WERI-Rb-1 (cell line): ENCODE results near the gene CADM2.

ENCODE experiments used
- DNase-seq: peaks from one replicate; pipeline ENCODE4 v3.0.0-alpha.2; 2020
- H3K27ac ChIP-seq: fragments of 250-450 bp; sonication (Bioruptor Pico); 2 replicates; pipeline ENCODE4 v1.5.1; 2020; ENCODE audit warnings: mild to moderate bottlenecking, moderate library complexity
- H3K27me3 ChIP-seq: fragments of 250-450 bp; sonication (Bioruptor Pico); 2 replicates; pipeline ENCODE4 v1.5.1; 2021; ENCODE audit warnings: mild to moderate bottlenecking, low read depth, moderate library complexity; ENCODE audit not compliant: insufficient read depth, severe bottlenecking
- H3K36me3 ChIP-seq: fragments of 250-450 bp; sonication (Bioruptor Pico); 2 replicates; pipeline ENCODE4 v1.5.1; 2020; ENCODE audit warnings: mild to moderate bottlenecking, moderate library complexity
- H3K4me3 ChIP-seq: 2 replicates; pipeline ENCODE4 v1.5.1; 2011; ENCODE audit warnings: low read depth, mild to moderate bottlenecking, control low read depth, low read length
- H3K9me3 ChIP-seq: fragments of 250-450 bp; sonication (Bioruptor Pico); 2 replicates; pipeline ENCODE4 v1.5.1; 2021; ENCODE audit warnings: mild to moderate bottlenecking, moderate library complexity; ENCODE audit not compliant: severe bottlenecking
- CTCF ChIP-seq: IDR thresholded peaks from 2 replicates; pipeline ENCODE4 v1.5.1; 2011; ENCODE audit warnings: low read depth, mild to moderate bottlenecking, control low read depth, inconsistent platforms, low read length

The CADM2 gene

GRCh38 chr3:84959470-84960271 is 882 bp downstream of the CADM2 start:
- H3K27ac ChIP-seq = no peak overlapping the region
- no peaks in the 10 kb centered on the region for H3K9me3 ChIP-seq
- peak; percentile 37 for DNase-seq
- no peaks in the 10 kb centered on the region for H3K27me3 ChIP-seq
- no peaks in the 10 kb centered on the region for H3K36me3 ChIP-seq
- H3K4me3 ChIP-seq = peak overlapping the region; percentile 62
- TF ChIP-seq CTCF = no peak

GRCh38 chr3:84960581-84960980 is 1.8 kb downstream of the CADM2 start:
- DNase-seq = no peak
- no peaks in the 10 kb centered on the region for H3K27me3 ChIP-seq
- no peak for TF ChIP-seq CTCF

GRCh38 chr3:84961011-84961410 is 2.2 kb downstream of the CADM2 start:
- Histone ChIP-seq H3K27me3 (no peaks in the 10 kb centered on the region), H3K9me3 (no peaks in the 10 kb centered on the region), H3K36me3 (no peaks in the 10 kb centered on the region), H3K27ac (no peak overlapping the region), H3K4me3 (peak overlapping the region; percentile 40)
- no peak for TF ChIP-seq CTCF
- no peak for DNase-seq

More at GRCh38 chr3:84960581-84960980, 1.8 kb downstream of the CADM2 start:
- H3K27ac ChIP-seq = no peak overlapping the region
- H3K4me3 ChIP-seq = no peak overlapping the region
- H3K36me3 ChIP-seq = no peaks in the 10 kb centered on the region
- H3K9me3 ChIP-seq = no peaks in the 10 kb centered on the region

GRCh38 chr3:84961521-84962255 is 2.9 kb downstream of the CADM2 start:
- H3K4me3 ChIP-seq = peak overlapping the region; percentile 40
- no peak for TF ChIP-seq CTCF
- H3K9me3 ChIP-seq = no peaks in the 10 kb centered on the region
- no peak overlapping the region for H3K27ac ChIP-seq
- DNase-seq = peak; percentile 33
- H3K27me3 ChIP-seq = no peaks in the 10 kb centered on the region
- H3K36me3 ChIP-seq = no peaks in the 10 kb centered on the region

- no peak for TF ChIP-seq CTCF
- Histone ChIP-seq H3K4me3 (no peak overlapping the region), H3K9me3 (no peaks in the 10 kb centered on the region), H3K27ac (no peak overlapping the region), H3K36me3 (no peaks in the 10 kb centered on the region), H3K27me3 (no peaks in the 10 kb centered on the region)
- no peak for DNase-seq
These were observed 3.6 kb downstream of the CADM2 start for GRCh38 chr3:84962415-84962814.
